Measurements from ENCODE around the gene ABCG4.

GRCh38 chr11:119169282-119169719, 20.4 kb downstream of the ABCG4 start:
- TF ChIP-seq CTCF (conservative IDR thresholded peaks at IDR 0.05; ENCODE audit: low read depth, low read length) (no peak), EZH2 (IDR thresholded peaks at IDR 0.05; ENCODE audit: borderline replicate concordance, low read depth, low read length, poor library complexity, severe bottlenecking) (no peak)
